GM18511 (cell line): ENCODE data around the gene IFNL4.
"Not testable (repeated sequence)": the region's sequence is repeated elsewhere in the genome, so short reads cannot be mapped to it uniquely, and the experiment has no call there.

Experiments used
- ATAC-seq: cut with Tn5 transposase; IDR thresholded peaks from one replicate; pipeline ENCODE4 v1.9.1; 2021; ENCODE audit warnings: mild to moderate bottlenecking, moderate library complexity; ENCODE audit not compliant: unreplicated experiment

IFNL4 gene

GRCh38 chr19:39248806-39249205 is at the start of gene IFNL4:
Gene IFNL4 (minus strand): TSS chr19:39248856.
- no peak for ATAC-seq

DNA sequence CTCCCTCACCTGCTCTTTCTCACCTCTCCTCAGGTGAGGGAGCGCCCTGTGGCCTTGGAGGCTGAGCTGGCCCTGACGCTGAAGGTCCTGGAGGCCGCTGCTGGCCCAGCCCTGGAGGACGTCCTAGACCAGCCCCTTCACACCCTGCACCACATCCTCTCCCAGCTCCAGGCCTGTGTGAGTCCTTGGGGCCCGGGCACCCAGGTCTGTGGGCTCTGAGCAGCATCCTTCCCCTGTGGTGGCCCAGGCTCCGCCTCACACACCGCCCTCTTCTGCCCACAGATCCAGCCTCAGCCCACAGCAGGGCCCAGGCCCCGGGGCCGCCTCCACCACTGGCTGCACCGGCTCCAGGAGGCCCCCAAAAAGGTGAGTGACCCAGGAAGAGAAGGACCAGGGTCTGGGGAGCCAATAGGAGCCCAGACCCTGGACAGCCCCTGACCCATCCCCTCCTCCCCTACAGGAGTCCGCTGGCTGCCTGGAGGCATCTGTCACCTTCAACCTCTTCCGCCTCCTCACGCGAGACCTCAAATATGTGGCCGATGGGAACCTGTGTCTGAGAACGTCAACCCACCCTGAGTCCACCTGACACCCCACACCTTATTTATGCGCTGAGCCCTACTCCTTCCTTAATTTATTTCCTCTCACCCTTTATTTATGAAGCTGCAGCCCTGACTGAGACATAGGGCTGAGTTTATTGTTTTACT is 49.4 kb upstream of the IFNL4 start:
- ATAC-seq = no peak

- ATAC-seq = no peak
Observed at GRCh38 chr19:39296906-39297305, 48.2 kb upstream of the IFNL4 start.

GRCh38 chr19:39296055-39296645 is 47.5 kb upstream of the IFNL4 start, which contains the start of gene IFNL1:
Gene IFNL1 (plus strand): TSS chr19:39296407. CDS start chr19:39296422, 15 bp downstream.
- ATAC-seq = no peak

- ATAC-seq = no peak
Observed at GRCh38 chr19:39293394-39293793, 44.7 kb upstream of the IFNL4 start.

- ATAC-seq = no peak
Observed at GRCh38 chr19:39284032-39284431, 35.4 kb upstream of the IFNL4 start.

GRCh38 chr19:39282021-39282420 is 33.4 kb upstream of the IFNL4 start:
- ATAC-seq = no peak

DNA sequence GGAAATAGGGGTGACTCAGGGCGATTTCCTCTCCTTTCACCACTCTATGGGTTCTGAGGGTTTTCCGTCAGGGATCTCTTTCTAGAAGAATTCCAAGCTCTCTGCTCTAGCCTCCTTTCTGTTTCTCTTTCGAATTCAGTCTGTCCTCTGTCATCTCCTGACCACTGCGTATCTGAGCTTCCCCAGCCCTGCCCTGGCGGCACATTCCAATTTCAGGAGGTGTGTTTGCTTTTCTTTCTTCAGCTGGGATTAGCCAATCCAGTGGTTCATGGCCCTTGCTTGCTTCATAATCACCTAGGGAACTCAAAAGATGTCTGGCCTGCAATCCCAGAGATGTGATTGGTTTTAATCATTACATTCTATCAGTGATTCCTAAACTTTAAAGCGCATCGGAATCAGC is 28.9 kb upstream of the IFNL4 start:
- no peak for ATAC-seq

DNA sequence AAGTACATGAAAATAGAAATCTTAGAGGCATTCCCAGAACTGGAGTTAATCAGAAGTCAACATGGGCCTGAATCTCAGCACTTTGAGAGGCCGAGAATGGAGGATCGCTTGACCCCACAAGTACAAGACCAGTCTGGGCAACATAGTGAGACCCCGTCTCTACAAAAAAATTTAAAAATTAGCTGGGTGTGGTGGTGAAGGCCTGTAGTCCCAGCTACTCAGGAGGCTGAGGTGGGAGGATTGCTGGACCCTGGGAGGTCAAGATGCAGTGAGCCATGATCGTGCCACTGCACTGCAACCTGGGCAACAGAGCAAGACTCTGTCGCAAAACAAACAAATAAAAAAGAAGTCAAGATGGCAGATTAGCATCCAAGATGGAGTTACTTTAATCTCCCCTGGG is 28.1 kb upstream of the IFNL4 start:
- no peak for ATAC-seq

- no peak for ATAC-seq
Observed at GRCh38 chr19:39275578-39275977, 26.9 kb upstream of the IFNL4 start.

GRCh38 chr19:39273859-39274258 is 25.2 kb upstream of the IFNL4 start:
- not testable (repeated sequence) for ATAC-seq

GRCh38 chr19:39270036-39270871 is 21.6 kb upstream of the IFNL4 start:
- ATAC-seq = no peak

- ATAC-seq = not testable (repeated sequence)
Observed at GRCh38 chr19:39269369-39269768, 20.7 kb upstream of the IFNL4 start.

DNA sequence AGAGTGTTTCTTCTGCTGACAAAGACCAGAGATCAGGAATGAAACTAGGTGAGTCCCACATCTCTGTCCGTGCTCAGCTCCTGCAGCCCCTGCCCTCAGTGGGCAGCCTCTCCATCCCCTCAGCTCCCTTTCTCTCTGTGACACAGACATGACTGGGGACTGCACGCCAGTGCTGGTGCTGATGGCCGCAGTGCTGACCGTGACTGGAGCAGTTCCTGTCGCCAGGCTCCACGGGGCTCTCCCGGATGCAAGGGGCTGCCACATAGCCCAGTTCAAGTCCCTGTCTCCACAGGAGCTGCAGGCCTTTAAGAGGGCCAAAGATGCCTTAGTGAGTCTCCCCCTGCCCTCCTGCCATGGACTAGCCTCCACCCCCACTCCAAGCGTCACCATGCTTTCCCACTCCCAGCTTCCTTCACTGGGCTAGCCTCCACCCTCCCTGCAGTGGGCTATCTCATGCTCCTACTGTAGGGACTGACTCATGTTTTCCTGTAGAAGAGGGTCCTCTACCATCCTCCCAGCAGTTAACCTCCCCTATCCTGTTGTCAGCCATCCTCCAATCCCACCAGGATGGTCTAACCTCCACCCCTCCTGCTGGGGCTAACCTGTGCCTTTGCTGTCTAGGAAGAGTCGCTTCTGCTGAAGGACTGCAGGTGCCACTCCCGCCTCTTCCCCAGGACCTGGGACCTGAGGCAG is 20.0 kb upstream of the IFNL4 start:
- not testable (repeated sequence) for ATAC-seq

DNA sequence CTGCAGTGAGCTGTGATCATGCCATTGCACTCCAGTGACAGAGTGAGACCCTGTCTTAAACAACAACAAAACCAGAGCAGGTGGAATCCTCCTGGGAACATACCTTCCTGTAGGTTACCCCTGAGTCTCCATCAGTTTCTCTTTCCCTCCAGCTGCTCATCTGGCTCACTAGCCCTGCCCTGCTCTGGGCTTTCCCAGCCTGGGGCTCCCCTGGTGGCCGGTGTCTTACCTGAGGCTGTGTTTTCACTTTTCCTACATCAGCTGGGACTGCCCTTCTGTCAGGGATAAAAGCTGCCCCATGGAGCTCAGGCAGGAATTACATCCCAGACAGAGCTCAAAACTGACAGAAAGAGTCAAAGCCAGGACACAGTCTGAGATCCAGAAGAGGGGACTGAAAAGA is 19.4 kb upstream of the IFNL4 start, which contains the start of gene IFNL2:
TSS of gene IFNL2 (plus strand) at position 312 of the 400 bp plus-strand sequence. CDS start 173 bp downstream, outside the sequence.
- not testable (repeated sequence) for ATAC-seq

- ATAC-seq = no peak
Observed at GRCh38 chr19:39265321-39265916, 16.8 kb upstream of the IFNL4 start.

GRCh38 chr19:39264306-39265290 is 15.9 kb upstream of the IFNL4 start:
- no peak for ATAC-seq

GRCh38 chr19:39263912-39264305 is 15.3 kb upstream of the IFNL4 start:
- ATAC-seq = no peak

GRCh38 chr19:39262496-39262895 is 13.8 kb upstream of the IFNL4 start:
- ATAC-seq = no peak
